Upper lobe of left lung (tissue), 6 donors: ENCODE data around the gene SND1. TPM values are rescaled to one million over a fixed set of nuclear protein-coding genes. Genes with fewer than 3 reads are reported as not detected.

ENCODE experiments used
- ATAC-seq, 2 donors: fragments of 200-7000 bp; cut with Tn5 transposase; one replicate each; pipeline ENCODE4 v1.9.1; 2022; ENCODE audit warnings: mild to moderate bottlenecking in 2 of 2, moderate library complexity in 2 of 2; ENCODE audit not compliant: low FRiP score in 2 of 2
- DNase-seq, 2 donors: peaks; one replicate each; pipeline ENCODE4 v3.0.0-alpha.2; 2019 to 2020
- H3K27ac ChIP-seq, 4 donors: fragments of 200-600 bp; sonication (generic); one replicate each; pipeline ENCODE4 v1.5.1; 2016 to 2019
- H3K27me3 ChIP-seq, 4 donors: fragments of 200-600 bp; sonication (generic); one replicate each; pipeline ENCODE4 v1.5.1; 2017 to 2019
- H3K36me3 ChIP-seq, 4 donors: fragments of 200-600 bp; sonication (generic); one replicate each; pipeline ENCODE4 v1.5.1; 2016 to 2019
- H3K4me1 ChIP-seq, 4 donors: fragments of 200-600 bp; sonication (generic); one replicate each; pipeline ENCODE4 v1.5.1; 2018 to 2019
- H3K4me3 ChIP-seq, 4 donors: fragments of 200-600 bp; sonication (generic); one replicate each; pipeline ENCODE4 v1.5.1; 2017 to 2019; ENCODE audit warnings: mild to moderate bottlenecking in 2 of 4, moderate library complexity in 1 of 4
- H3K9me3 ChIP-seq, 4 donors: fragments of 200-600 bp; sonication (generic); one replicate each; pipeline ENCODE4 v1.5.1; 2018 to 2019
- EP300 ChIP-seq, 4 donors: sonication (generic); formaldehyde crosslinking; IDR thresholded peaks; one replicate each; pipeline ENCODE4 v1.5.1; 2017; ENCODE audit warnings: antibody characterized with exemption in 4 of 4, control low read depth in 2 of 4
- POLR2A ChIP-seq, 4 donors: fragments of 450-650 bp; IDR thresholded peaks; one replicate each; pipeline ENCODE4 v1.5.1; 2016 to 2017; ENCODE audit warnings: antibody characterized with exemption in 4 of 4, mild to moderate bottlenecking in 2 of 4
- POLR2AphosphoS5 ChIP-seq, 2 donors: sonication (generic); formaldehyde crosslinking; IDR thresholded peaks; one replicate each; pipeline ENCODE4 v1.5.1; 2017; ENCODE audit warnings: antibody characterized with exemption in 2 of 2
- WGBS, 2 donors: methylation state at CpG; one replicate each; pipeline ENCODE4 v1.1.5; 2017 to 2018; 5-methylcytosine and 5-hydroxymethylcytosine counted together
- total RNA-seq, 6 donors: library from RNA; depleted of rRNA in 4 of 6; stranded (reverse); fragments of >200 nt in 4 of 6; gene quantifications; one replicate each; pipeline versions ENCODE4 v1.1.0 to v1.2.1, GENCODE V29; 2016 to 2021
- TF ChIP-seq, protein P1 (sequence below), 6 experiments: fragments of 450-650 bp in 4 of 6; fragments of 200-600 bp in 2 of 6; sonication (generic) in 2 of 6; IDR thresholded peaks; one replicate each; pipeline ENCODE4 v1.5.1; 2016 to 2019; ENCODE audit warnings: antibody characterized with exemption in 6 of 6
- donor health status: DM: no; HTN: no; CAD: no; lungs with moderate emphysema.
- donor health status: DM: no; HTN: yes; CAD: no; lungs with severe emphysema.

Gene SND1
- total RNA-seq, 6 donors from 2014 or later, result 107 to 167 (median 121) TPM

DNA sequence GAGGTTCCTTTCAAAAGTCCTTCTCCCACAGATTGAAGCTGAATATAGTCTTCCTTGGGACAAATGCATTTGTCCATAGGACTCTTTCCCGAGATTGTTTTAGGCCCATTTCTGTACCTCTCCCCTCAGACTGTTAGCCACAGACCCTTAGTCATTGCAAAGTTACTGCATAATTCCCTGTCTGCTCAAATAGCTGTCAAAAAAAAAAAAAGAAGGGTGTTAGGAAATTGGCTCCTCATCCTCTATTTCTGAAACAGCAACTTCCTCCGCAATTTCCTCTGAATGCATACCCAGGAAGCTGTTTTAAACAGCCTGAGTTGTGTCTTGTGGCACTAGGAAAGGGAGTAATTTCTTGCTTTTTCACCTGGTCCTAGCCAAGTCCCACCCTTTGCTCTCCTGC lies 373.8 kb downstream of the SND1 start:
- H3K27me3 ChIP-seq, result no peaks in the 10 kb centered on the region
- 37 to 57% methylated on average over 2 of the region's 2 CpGs for WGBS, 2 donors

DNA sequence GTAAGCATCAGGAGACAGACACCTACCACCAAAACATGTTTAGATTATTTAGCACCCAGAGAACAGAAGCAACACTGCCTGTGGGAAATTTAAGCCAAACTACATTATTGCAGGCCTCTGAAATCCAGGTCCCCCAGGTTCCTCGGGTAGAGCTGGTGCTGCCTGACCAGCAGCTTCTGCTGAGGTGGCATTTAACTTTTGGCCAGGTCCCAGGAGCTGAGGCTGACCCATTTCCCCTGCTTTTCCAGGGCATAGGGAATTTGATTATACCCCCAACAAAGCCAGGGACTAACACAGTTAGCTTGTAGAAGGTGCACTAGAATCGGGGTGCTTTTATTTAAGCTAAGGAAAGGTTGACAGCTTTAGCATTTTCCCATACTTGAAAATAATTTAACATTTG lies 374.6 kb downstream of the SND1 start:
- H3K9me3 ChIP-seq, result no peaks in the 10 kb centered on the region
- TF ChIP-seq POLR2A (IDR thresholded peaks at IDR 0.05), result no peak
- TF ChIP-seq EP300 (IDR thresholded peaks at IDR 0.05), result no peak
- TF ChIP-seq, protein P1, sequence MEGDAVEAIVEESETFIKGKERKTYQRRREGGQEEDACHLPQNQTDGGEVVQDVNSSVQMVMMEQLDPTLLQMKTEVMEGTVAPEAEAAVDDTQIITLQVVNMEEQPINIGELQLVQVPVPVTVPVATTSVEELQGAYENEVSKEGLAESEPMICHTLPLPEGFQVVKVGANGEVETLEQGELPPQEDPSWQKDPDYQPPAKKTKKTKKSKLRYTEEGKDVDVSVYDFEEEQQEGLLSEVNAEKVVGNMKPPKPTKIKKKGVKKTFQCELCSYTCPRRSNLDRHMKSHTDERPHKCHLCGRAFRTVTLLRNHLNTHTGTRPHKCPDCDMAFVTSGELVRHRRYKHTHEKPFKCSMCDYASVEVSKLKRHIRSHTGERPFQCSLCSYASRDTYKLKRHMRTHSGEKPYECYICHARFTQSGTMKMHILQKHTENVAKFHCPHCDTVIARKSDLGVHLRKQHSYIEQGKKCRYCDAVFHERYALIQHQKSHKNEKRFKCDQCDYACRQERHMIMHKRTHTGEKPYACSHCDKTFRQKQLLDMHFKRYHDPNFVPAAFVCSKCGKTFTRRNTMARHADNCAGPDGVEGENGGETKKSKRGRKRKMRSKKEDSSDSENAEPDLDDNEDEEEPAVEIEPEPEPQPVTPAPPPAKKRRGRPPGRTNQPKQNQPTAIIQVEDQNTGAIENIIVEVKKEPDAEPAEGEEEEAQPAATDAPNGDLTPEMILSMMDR (IDR thresholded peaks at IDR 0.05), result no peak
- TF ChIP-seq POLR2AphosphoS5 (IDR thresholded peaks at IDR 0.05), result no peak
- H3K27me3 ChIP-seq, result no peaks in the 10 kb centered on the region
- ATAC-seq (no peak), DNase-seq (no peak)
- WGBS, 2 donors, result 45 to 66% methylated on average over 2 of the region's 2 CpGs
- H3K36me3 ChIP-seq, result no peaks in the 10 kb centered on the region
- H3K4me1 ChIP-seq, result peaks cover 42 to 78% (median 59%) of the 10 kb centered on the region in 4 donors
- H3K27ac ChIP-seq, result peak overlapping the region in 1 of 4 donors; percentile 52
- peak overlapping the region in 1 of 4 donors; percentile 25 for H3K4me3 ChIP-seq

More for the DNA sequence above, 373.8 kb downstream of the SND1 start:
- H3K36me3 ChIP-seq, result peaks cover 0 to 1% (median 0%) of the 10 kb centered on the region in 4 donors
- H3K4me1 ChIP-seq, result peaks cover 36 to 77% (median 56%) of the 10 kb centered on the region in 4 donors
- H3K9me3 ChIP-seq, result no peaks in the 10 kb centered on the region
- ATAC-seq (no peak), DNase-seq (no peak)
- H3K4me3 ChIP-seq, result no peak overlapping the region
- peak overlapping the region in 1 of 4 donors; percentile 52 for H3K27ac ChIP-seq
- TF ChIP-seq POLR2A (IDR thresholded peaks at IDR 0.05) (no peak), EP300 (IDR thresholded peaks at IDR 0.05) (no peak)
- TF ChIP-seq, protein P1 (IDR thresholded peaks at IDR 0.05), result no peak

DNA sequence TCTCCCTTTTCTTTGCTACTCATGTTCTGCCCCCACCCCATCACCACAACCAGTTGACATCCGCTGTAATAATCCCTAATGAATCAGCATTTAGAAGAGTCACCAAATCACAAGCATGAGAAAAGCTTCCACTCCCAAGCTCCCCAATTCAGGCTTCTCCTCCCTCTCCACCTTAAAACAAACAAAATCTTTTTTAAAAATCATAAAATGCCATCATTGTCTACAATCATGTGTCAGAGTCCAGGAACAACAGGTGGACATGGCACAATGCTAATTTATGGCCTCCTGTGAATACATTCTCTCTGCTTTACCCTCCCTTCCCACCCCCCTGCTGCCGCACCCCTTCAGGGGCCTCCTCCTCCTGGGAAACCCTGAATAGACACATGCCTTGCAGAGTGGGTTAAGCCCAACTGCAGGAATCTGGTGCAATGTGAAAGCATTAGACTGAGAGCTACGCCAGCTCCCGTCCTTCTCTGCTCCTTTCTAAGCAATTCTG lies 375.5 kb downstream of the SND1 start:
- DNase-seq (no peak), ATAC-seq (no peak)
- H3K27me3 ChIP-seq, result peaks cover 0 to 4% (median 0%) of the 10 kb centered on the region in 4 donors
- H3K36me3 ChIP-seq, result no peaks in the 10 kb centered on the region
- peak overlapping the region in 2 of 4 donors; percentile 43 to 60 for H3K27ac ChIP-seq
- WGBS, 2 donors, result 41 to 66% methylated on average over 4 of the region's 4 CpGs
- peaks cover 38 to 80% (median 62%) of the 10 kb centered on the region in 4 donors for H3K4me1 ChIP-seq
- peak overlapping the region in 3 of 4 donors; percentile 8 to 25 (median 9) for H3K4me3 ChIP-seq
- H3K9me3 ChIP-seq, result no peaks in the 10 kb centered on the region
- TF ChIP-seq POLR2AphosphoS5 (IDR thresholded peaks at IDR 0.05) (no peak), EP300 (IDR thresholded peaks at IDR 0.05) (no peak), POLR2A (IDR thresholded peaks at IDR 0.05) (no peak)
- TF ChIP-seq, protein P1 (IDR thresholded peaks at IDR 0.05), result no peak

DNA sequence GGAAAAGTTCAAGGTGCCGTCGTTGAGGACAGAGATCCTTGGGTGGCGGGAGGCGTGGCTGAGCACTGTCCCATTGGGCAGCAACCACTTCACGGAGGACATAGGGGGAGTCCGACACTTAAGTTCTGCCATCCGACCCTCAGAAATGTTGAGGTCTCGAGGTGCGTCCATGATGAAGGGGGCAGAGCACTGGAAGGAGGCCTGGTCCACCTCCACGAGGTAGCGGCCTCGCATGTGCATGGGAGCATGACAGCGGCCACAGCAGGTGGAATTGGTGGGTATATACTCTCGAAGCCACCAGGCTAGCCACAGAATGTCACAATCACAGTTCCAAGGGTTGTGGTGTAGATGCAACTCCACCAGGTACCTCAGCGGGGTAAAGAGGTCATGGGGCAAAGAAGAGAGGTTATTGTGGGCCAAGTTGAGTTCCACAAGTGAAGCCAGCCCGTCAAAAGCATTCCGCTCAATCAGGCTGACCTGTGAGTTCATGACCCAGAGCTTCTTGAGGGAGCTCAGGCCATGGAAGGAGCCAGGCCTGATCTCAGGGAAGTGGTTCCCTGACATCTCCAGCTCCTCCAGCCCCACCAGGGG lies 377.5 kb downstream of the SND1 start:
- Histone ChIP-seq H3K4me3 (peak overlapping the region in 1 of 4 donors; percentile 68), H3K27ac (peak overlapping the region in 1 of 4 donors; percentile 87), H3K9me3 (no peaks in the 10 kb centered on the region), H3K4me1 (peaks cover 37 to 73% (median 58%) of the 10 kb centered on the region in 4 donors), H3K27me3 (peaks cover 0 to 5% (median 0%) of the 10 kb centered on the region in 4 donors), H3K36me3 (no peaks in the 10 kb centered on the region)
- TF ChIP-seq POLR2A (IDR thresholded peaks at IDR 0.05) (no peak), POLR2AphosphoS5 (IDR thresholded peaks at IDR 0.05) (no peak), EP300 (IDR thresholded peaks at IDR 0.05) (no peak)
- TF ChIP-seq, protein P1 (IDR thresholded peaks at IDR 0.05), result no peak
- DNase-seq (no peak), ATAC-seq (no peak)
- 92% methylated on average over 17 of the region's 17 CpGs for WGBS, 2 donors
